K562 (cell line): ENCODE measurements around the gene VWA5B1. TPM values are rescaled to one million over a fixed set of nuclear protein-coding genes. Genes with fewer than 3 reads are reported as not detected.

Experiments used
- ATAC-seq: fragments of 200-7000 bp; cut with Tn5 transposase; 3 replicates; pipeline ENCODE4 v1.9.1; 2020; ENCODE audit warnings: moderate library complexity
- BruUV-seq: library from RNA; stranded (reverse); fragments of 400-500 nt; replicated peaks from 2 replicates; lab custom pipeline; 2021; lab: Mats Ljungman, UMichigan
- CTCF ChIA-PET: fragments of 300-600 bp; formaldehyde crosslinking; extraction: SDS; loops from one replicate; lab custom pipeline; 2021; ENCODE audit warnings: low intra/inter-chr PET ratio; lab: Yijun Ruan, JAX
- POLR2A ChIA-PET: fragments of 300-600, 350-650 bp; sonication (Branson Sonifier 250); formaldehyde crosslinking; extraction: SDS; loops from one replicate; lab custom pipeline; 2021; ENCODE audit warnings: antibody characterized with exemption, inconsistent platforms; lab: Yijun Ruan, JAX
- DNase-seq, 4 experiments: peaks; one replicate each; pipeline versions ENCODE4 v3.0.0 to v3.0.0-alpha.2; 2011 to 2018; ENCODE audit warnings: low spot score in 3 of 4, mixed read lengths in 3 of 4; ENCODE audit errors: extremely low read depth in 1 of 4
- FAIRE-seq: peaks from 2 replicates; lab custom pipeline; 2011; peaks lifted over from hg19 to GRCh38; lab: Jason Lieb, UNC
- H2AFZ ChIP-seq: 2 replicates; pipeline ENCODE4 v1.6.0; 2011; ENCODE audit warnings: low read depth, low read length, control low read depth, inconsistent platforms
- H3K27ac ChIP-seq: fragments of 200-600 bp; 3 replicates; pipeline ENCODE4 v1.8.0; 2011; ENCODE audit warnings: low read depth, mild to moderate bottlenecking, control low read depth, inconsistent platforms, low read length, moderate library complexity, mixed read lengths; ENCODE audit errors: extremely low read depth
- H3K27me3 ChIP-seq, 2 experiments: fragments of 300-600 bp in 1 of 2; 2 replicates in 1 of 2; 3 replicates in 1 of 2; pipeline versions ENCODE4 v1.6.0 to v1.8.0; 2011; ENCODE audit warnings: inconsistent platforms in 2 of 2, low read length in 2 of 2, mild to moderate bottlenecking in 1 of 2, mixed read lengths in 1 of 2, moderate library complexity in 1 of 2; ENCODE audit not compliant: control insufficient read depth in 2 of 2, insufficient read depth in 2 of 2
- H3K36me3 ChIP-seq: fragments of 300-600 bp; 3 replicates; pipeline ENCODE4 v1.8.0; 2011; ENCODE audit warnings: mild to moderate bottlenecking, low read length, inconsistent platforms; ENCODE audit not compliant: control insufficient read depth, insufficient read depth
- H3K4me1 ChIP-seq, 2 experiments: fragments of 200-600 bp in 1 of 2; replicated peaks in 1 of 2; 2 replicates in 1 of 2; 3 replicates in 1 of 2; pipeline versions ENCODE4 v1.5.1 to v1.8.0; 2011; ENCODE audit warnings: inconsistent platforms in 2 of 2, low read length in 2 of 2, mild to moderate bottlenecking in 1 of 2, mixed read lengths in 1 of 2, moderate library complexity in 1 of 2; ENCODE audit not compliant: control insufficient read depth in 2 of 2, insufficient read depth in 2 of 2
- H3K4me2 ChIP-seq: 2 replicates; pipeline ENCODE4 v1.6.1; 2011; ENCODE audit warnings: low read length, control low read depth, inconsistent platforms, mixed read lengths; ENCODE audit not compliant: insufficient read depth
- H3K4me3 ChIP-seq: fragments of 200-600 bp; sonication (generic), shearing (Covaris generic); 2 replicates; pipeline ENCODE4 v1.5.1; 2016; ENCODE audit warnings: control low read depth, inconsistent platforms
- H3K79me2 ChIP-seq: fragments of 200-600 bp; 3 replicates; pipeline ENCODE4 v1.8.0; 2011; ENCODE audit warnings: low read length, inconsistent platforms; ENCODE audit not compliant: control insufficient read depth, insufficient read depth
- H3K9ac ChIP-seq, 2 experiments: 2 replicates each; pipeline versions ENCODE4 v1.6.0 to v1.6.1; 2011; ENCODE audit warnings: low read depth in 2 of 2, low read length in 2 of 2, control low read depth in 1 of 2, inconsistent platforms in 1 of 2, mild to moderate bottlenecking in 1 of 2, mixed read lengths in 1 of 2; ENCODE audit not compliant: insufficient read depth in 1 of 2
- H3K9me1 ChIP-seq: one replicate; pipeline ENCODE4 v1.6.0; 2011; ENCODE audit warnings: inconsistent platforms, mild to moderate bottlenecking, low read length, moderate library complexity; ENCODE audit not compliant: control insufficient read depth, insufficient read depth
- H3K9me3 ChIP-seq: replicated peaks from 2 replicates; pipeline ENCODE4 v1.5.1; 2011; ENCODE audit warnings: low read depth, low read length, inconsistent platforms; ENCODE audit not compliant: control insufficient read depth, insufficient read depth
- H4K20me1 ChIP-seq: replicated peaks from 2 replicates; pipeline ENCODE4 v1.6.1; 2011; ENCODE audit warnings: low read length, inconsistent platforms, mixed read lengths; ENCODE audit not compliant: control insufficient read depth, insufficient read depth
- CSDE1 ChIP-seq, 2 experiments: fragments of 450-650 bp; IDR thresholded peaks; 2 replicates each; pipeline ENCODE4 v1.6.1; 2016; ENCODE audit warnings: mild to moderate bottlenecking in 1 of 2
- DIDO1 ChIP-seq: fragments of 450-650 bp; IDR thresholded peaks from 2 replicates; pipeline ENCODE4 v1.6.1; 2016; ENCODE audit warnings: low read depth, missing biosample characterization, missing genetic modification characterization
- FIP1L1 ChIP-seq: fragments of 200-400 bp; formaldehyde crosslinking; IDR thresholded peaks from 2 replicates; pipeline ENCODE4 v1.6.1; 2018; ENCODE audit warnings: mild to moderate bottlenecking, low read depth, low read length; ENCODE audit not compliant: poor library complexity, severe bottlenecking
- JUNB ChIP-seq: fragments of 450-650 bp; formaldehyde crosslinking; conservative IDR thresholded peaks from 2 replicates; pipeline ENCODE4 v1.4.0; 2020; ENCODE audit warnings: mild to moderate bottlenecking
- LCOR ChIP-seq: sonication (generic); formaldehyde crosslinking; IDR thresholded peaks from 2 replicates; pipeline ENCODE4 v1.8.0; 2022; ENCODE audit warnings: mild to moderate bottlenecking, missing genetic modification reagents
- MTF1 ChIP-seq: fragments of 250-450 bp; sonication (Bioruptor Pico); IDR thresholded peaks from 2 replicates; pipeline ENCODE4 v1.9.0; 2021; ENCODE audit warnings: moderate library complexity, mild to moderate bottlenecking, inconsistent platforms, borderline replicate concordance
- NR2F6 ChIP-seq: fragments of 450-650 bp; formaldehyde crosslinking; IDR thresholded peaks from 2 replicates; pipeline ENCODE4 v1.4.0; 2020; ENCODE audit warnings: mild to moderate bottlenecking
- NR4A1 ChIP-seq, 2 experiments: fragments of 250-450 bp in 1 of 2; fragments of 450-650 bp in 1 of 2; sonication (Bioruptor Pico) in 1 of 2; IDR thresholded peaks; 2 replicates each; pipeline versions ENCODE4 v1.4.0 to v1.6.1; 2016 to 2020; ENCODE audit warnings: mild to moderate bottlenecking in 2 of 2, missing compliant biosample characterization in 1 of 2, missing genetic modification characterization in 1 of 2, moderate library complexity in 1 of 2
- YBX1 ChIP-seq: fragments of 450-650 bp; IDR thresholded peaks from 2 replicates; pipeline ENCODE4 v1.7.1; 2016; ENCODE audit warnings: mild to moderate bottlenecking
- ZBTB7A ChIP-seq: IDR thresholded peaks from 2 replicates; pipeline ENCODE4 v1.6.1; 2011; ENCODE audit warnings: low read depth, mild to moderate bottlenecking, low read length, moderate library complexity, borderline replicate concordance; ENCODE audit not compliant: control insufficient read depth
- ZNF41 ChIP-seq: fragments of 250-450 bp; sonication (Bioruptor Pico); conservative IDR thresholded peaks from 2 replicates; pipeline ENCODE4 v1.4.0; 2020; ENCODE audit warnings: mild to moderate bottlenecking
- WGBS: fragments of 100-300 bp; shearing (Covaris generic); methylation state at CpG from one replicate; pipeline ENCODE4 v1.1.6; 2016; ENCODE audit warnings: low coverage, mixed read lengths; ENCODE audit not compliant: insufficient coverage; ENCODE audit errors: missing lambda C conversion rate; 5-methylcytosine and 5-hydroxymethylcytosine counted together
- in situ Hi-C: fragments of 300-500 bp; cut with MboI; formaldehyde crosslinking; loops from 4 replicates; pipeline ENCODE4 v1.15.0; 2018; ENCODE audit warnings: inconsistent platforms, mixed read lengths
- intact Hi-C: fragments of 100-400 bp; cut with micrococcal nuclease; formaldehyde crosslinking; loops from 2 replicates; pipeline ENCODE4 v1.14.2; 2022
- polyA plus RNA-seq, 8 experiments: library from polyadenylated mRNA; depleted of rRNA in 4 of 8; stranded (reverse) in 5 of 8; unstranded in 3 of 8; fragments of >200 nt; fragmentation: Nextera tagmentation in 2 of 8; fragmentation: Illumina TruSeq in 1 of 8; extraction: Ambion mirVana in 2 of 8; extraction: Trizol in 1 of 8; gene quantifications; 2 replicates each; pipeline versions ENCODE4 v1.2.1 to v1.2.3, GENCODE V29; 2011 to 2014; ENCODE audit warnings: inconsistent platforms in 1 of 8, missing spikeins in 1 of 8
- total RNA-seq, 7 experiments: library from RNA; depleted of rRNA in 6 of 7; stranded (reverse); fragments of >200 nt in 6 of 7; fragmentation: Illumina TruSeq in 2 of 7; extraction: Trizol in 2 of 7; gene quantifications; 2 replicates each; pipeline versions ENCODE4 v1.2.1 to v1.2.3, GENCODE V29; 2011 to 2021; ENCODE audit warnings: low replicate concordance in 1 of 7
- TF ChIP-seq, protein P1 (sequence below): fragments of 450-650 bp; formaldehyde crosslinking; IDR thresholded peaks from 2 replicates; pipeline ENCODE4 v1.4.0; 2020; ENCODE audit warnings: mild to moderate bottlenecking, moderate library complexity
- TF ChIP-seq, protein P2 (sequence below): fragments of 250-450 bp; sonication (Bioruptor Pico); IDR thresholded peaks from 2 replicates; pipeline ENCODE4 v1.8.0; 2021; ENCODE audit warnings: borderline replicate concordance, mild to moderate bottlenecking, moderate library complexity; ENCODE audit not compliant: poor library complexity, severe bottlenecking
- TF ChIP-seq, protein P3 (sequence below): sonication (generic); formaldehyde crosslinking; IDR thresholded peaks from 2 replicates; pipeline ENCODE4 v1.8.0; 2022; ENCODE audit warnings: missing genetic modification reagents, mild to moderate bottlenecking, borderline replicate concordance
- TF ChIP-seq, protein P4 (sequence below): sonication (generic); formaldehyde crosslinking; IDR thresholded peaks from 2 replicates; pipeline ENCODE4 v1.8.0; 2022; ENCODE audit warnings: mild to moderate bottlenecking, missing genetic modification reagents

Gene VWA5B1
- total and polyA plus RNA-seq, 9 of the 15 experiments (the other 6 are each of a cell fraction or from before 2014, with no cell fraction given) = not detected

DNA sequence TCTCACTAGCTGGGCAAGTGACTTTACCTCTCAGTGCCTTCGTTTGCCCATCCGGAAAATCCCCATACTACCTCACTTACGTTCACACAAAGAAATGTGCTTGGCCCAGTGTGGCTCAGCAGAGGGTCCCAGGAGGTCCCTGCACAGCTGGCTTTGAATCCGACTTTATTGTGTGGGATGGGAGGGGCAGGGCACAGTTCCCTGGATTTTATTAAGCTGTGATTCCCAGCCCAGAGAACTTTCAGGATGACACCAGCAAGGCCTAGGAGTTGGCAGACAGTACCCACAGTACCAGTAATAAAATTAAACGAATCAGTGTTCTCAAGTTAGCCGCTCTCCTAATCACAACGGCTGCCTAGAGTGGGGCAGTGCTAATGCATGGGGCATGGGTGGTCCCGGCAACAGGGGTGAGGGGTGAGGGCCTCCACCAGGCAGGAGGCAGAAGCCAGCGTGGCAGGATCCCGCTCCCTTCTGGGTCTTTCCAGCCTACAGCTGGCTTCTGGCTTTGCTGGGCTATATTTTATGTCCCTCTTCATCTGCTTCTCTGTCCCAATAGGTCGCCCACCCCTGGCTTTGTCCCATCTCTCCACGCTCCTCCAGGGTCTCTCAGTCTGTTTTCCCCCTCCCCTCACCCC is 74.9 kb downstream of the VWA5B1 start (continued):
- TF ChIP-seq MTF1 (no peak), NR2F6 (no peak)
- TF ChIP-seq, protein P1, sequence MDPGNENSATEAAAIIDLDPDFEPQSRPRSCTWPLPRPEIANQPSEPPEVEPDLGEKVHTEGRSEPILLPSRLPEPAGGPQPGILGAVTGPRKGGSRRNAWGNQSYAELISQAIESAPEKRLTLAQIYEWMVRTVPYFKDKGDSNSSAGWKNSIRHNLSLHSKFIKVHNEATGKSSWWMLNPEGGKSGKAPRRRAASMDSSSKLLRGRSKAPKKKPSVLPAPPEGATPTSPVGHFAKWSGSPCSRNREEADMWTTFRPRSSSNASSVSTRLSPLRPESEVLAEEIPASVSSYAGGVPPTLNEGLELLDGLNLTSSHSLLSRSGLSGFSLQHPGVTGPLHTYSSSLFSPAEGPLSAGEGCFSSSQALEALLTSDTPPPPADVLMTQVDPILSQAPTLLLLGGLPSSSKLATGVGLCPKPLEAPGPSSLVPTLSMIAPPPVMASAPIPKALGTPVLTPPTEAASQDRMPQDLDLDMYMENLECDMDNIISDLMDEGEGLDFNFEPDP = no peak

DNA sequence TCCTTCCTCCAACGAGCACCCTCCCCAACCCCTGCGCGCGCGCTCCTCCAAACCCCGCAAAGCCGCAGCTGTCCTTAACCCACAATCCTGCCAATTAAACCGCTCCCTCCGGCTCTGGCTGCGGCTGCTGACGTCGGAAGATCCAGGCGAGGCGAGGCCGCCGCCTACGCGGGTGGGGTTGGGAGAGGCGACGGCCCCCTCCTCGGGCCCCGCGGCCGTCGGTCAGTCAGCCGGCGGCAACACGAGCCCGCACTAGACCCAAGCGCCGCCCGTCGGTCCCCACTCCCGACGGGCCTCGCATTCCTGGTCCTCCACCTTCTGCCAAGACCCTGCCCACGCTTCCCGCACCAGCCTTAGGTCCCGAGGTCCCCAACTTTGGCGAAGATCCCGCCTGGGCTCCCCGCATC is 75.4 kb downstream of the VWA5B1 start:
- DNase-seq (no peak), ATAC-seq (no peak; the same call in 2 of the 3 replicates), FAIRE-seq (no peak)
- no peaks in the 10 kb centered on the region; the same call in 1 of the 2 replicates for H4K20me1 ChIP-seq
- H3K36me3 ChIP-seq = no peaks in the 10 kb centered on the region
- intact Hi-C loops = no loop called here
- H3K4me3 ChIP-seq = no peak overlapping the region
- H3K9ac ChIP-seq = no peak overlapping the region
- H2AFZ ChIP-seq = no peak overlapping the region
- CTCF ChIA-PET = no interaction called here
- H3K9me1 ChIP-seq = no peaks in the 10 kb centered on the region
- in situ Hi-C loops = no loop called here
- BruUV-seq = no TSS peak
- POLR2A ChIA-PET = no interaction called here
- peaks cover 0 to 10% of the 10 kb centered on the region in 2 experiments; a peak in 1 of 5 replicates for H3K4me1 ChIP-seq
- H3K79me2 ChIP-seq = no peaks in the 10 kb centered on the region
- 2% methylated on average over 41 of the region's 42 CpGs for WGBS
- no peak overlapping the region for H3K4me2 ChIP-seq
- H3K9me3 ChIP-seq = no peaks in the 10 kb centered on the region
- H3K27me3 ChIP-seq = peaks cover 22 to 61% of the 10 kb centered on the region in 2 experiments
- no peak overlapping the region for H3K27ac ChIP-seq
- TF ChIP-seq ZBTB7A (no peak), ZNF41 (CRISPR knock-in tag) (no peak), YBX1 (no peak), JUNB (CRISPR knock-in tag) (no peak), NR4A1 (CRISPR knock-in tag; IDR thresholded peaks at IDR 0.05) (no peak), NR4A1 (tag; IDR thresholded peaks at IDR 0.05) (no peak), CSDE1 (IDR thresholded peaks at IDR 0.05) (no peak), FIP1L1 (no peak), LCOR (CRISPR knock-in tag) (no peak), DIDO1 (tag) (no peak)
- TF ChIP-seq, protein P2, sequence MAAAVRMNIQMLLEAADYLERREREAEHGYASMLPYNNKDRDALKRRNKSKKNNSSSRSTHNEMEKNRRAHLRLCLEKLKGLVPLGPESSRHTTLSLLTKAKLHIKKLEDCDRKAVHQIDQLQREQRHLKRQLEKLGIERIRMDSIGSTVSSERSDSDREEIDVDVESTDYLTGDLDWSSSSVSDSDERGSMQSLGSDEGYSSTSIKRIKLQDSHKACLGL (CRISPR knock-in tag) = no peak
- TF ChIP-seq, protein P3, sequence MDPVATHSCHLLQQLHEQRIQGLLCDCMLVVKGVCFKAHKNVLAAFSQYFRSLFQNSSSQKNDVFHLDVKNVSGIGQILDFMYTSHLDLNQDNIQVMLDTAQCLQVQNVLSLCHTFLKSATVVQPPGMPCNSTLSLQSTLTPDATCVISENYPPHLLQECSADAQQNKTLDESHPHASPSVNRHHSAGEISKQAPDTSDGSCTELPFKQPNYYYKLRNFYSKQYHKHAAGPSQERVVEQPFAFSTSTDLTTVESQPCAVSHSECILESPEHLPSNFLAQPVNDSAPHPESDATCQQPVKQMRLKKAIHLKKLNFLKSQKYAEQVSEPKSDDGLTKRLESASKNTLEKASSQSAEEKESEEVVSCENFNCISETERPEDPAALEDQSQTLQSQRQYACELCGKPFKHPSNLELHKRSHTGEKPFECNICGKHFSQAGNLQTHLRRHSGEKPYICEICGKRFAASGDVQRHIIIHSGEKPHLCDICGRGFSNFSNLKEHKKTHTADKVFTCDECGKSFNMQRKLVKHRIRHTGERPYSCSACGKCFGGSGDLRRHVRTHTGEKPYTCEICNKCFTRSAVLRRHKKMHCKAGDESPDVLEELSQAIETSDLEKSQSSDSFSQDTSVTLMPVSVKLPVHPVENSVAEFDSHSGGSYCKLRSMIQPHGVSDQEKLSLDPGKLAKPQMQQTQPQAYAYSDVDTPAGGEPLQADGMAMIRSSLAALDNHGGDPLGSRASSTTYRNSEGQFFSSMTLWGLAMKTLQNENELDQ (CRISPR knock-in tag) = no peak
- TF ChIP-seq, protein P4, sequence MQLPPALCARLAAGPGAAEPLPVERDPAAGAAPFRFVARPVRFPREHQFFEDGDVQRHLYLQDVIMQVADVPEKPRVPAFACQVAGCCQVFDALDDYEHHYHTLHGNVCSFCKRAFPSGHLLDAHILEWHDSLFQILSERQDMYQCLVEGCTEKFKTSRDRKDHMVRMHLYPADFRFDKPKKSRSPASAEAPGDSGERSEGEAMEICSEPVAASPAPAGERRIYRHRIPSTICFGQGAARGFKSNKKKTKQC (CRISPR knock-in tag) = no peak
